NCI-H748 (cell line): Measurements from ENCODE around the gene CRYGA.
A peak's percentile ranks its signal among the peaks of the same experiment; 100 is the strongest.
"Not testable (repeated sequence)": the region's sequence is repeated elsewhere in the genome, so short reads cannot be mapped to it uniquely, and the experiment has no call there.

Source experiments
- DNase-seq: peaks from one replicate; lab custom pipeline; 2025; ENCODE audit not compliant: unreplicated experiment; lab: John Stamatoyannopoulos, UW

Gene CRYGA

GRCh38 chr2:208127090-208127489 lies 36.3 kb downstream of the CRYGA start:
- no peak for DNase-seq

GRCh38 chr2:208125251-208125650 lies 38.1 kb downstream of the CRYGA start:
- no peak for DNase-seq

DNA sequence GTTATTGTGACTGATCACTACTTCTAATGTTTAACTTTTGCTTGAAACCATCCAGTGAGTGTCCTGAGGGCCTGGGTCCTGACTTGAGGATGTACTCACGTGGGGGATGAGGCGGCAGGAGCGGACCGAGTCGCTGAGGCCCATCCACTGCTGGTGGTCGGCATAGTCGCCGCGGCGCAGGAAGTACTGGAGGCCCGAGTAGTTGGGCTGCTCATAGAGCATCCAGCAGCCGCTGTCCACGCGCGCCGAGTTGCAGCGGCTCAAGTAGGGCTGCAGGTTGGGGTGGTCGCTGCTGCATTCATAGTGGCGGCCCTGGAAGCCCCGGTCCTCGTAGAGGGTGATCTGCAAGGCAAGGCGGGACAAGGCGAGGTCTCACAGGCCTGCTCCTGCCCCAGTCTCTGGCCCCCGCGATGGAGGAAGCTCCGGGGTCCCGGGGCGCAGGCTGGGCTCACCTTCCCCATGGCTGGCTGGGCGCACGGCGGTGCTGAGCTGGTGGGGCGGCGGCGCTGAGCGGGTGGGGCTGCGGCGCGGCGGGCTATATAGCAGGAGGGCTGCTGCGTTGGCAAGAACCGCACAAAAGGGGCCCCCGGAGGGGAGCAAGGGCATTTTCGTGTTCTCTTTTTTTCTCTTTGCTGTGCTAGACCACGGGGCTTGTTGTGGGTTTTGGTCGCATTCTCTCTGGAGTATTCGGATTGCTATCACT lies 39.2 kb downstream of the CRYGA start, which contains the start of gene CRYGD:
TSS of gene CRYGD (minus strand) at position 512 of the 703 bp plus-strand sequence. CDS start at position 461, 51 bp downstream.
- DNase-seq = not testable (repeated sequence)

- DNase-seq = no peak
Measured at GRCh38 chr2:208122248-208122647, 41.1 kb downstream of the CRYGA start.

DNA sequence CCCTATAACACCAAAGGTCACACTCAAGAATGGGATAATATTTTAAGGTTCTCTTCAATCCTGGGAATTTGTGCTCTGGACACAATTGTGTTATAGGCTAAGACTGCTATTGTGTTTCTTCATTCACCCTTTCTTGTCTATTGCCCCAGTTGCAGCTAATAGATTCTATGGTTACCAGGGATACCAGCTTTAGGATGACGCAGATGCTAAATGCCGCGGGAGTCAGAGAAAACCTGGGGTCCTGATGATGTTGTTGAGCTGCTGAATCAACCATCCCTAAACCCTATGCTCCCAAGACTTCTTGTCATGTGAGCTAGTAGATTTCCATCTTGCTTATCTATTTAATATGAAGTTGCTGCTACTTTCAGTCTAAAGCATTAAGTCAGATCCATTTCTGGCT lies 44.5 kb downstream of the CRYGA start:
- DNase-seq = peak; percentile 11

DNA sequence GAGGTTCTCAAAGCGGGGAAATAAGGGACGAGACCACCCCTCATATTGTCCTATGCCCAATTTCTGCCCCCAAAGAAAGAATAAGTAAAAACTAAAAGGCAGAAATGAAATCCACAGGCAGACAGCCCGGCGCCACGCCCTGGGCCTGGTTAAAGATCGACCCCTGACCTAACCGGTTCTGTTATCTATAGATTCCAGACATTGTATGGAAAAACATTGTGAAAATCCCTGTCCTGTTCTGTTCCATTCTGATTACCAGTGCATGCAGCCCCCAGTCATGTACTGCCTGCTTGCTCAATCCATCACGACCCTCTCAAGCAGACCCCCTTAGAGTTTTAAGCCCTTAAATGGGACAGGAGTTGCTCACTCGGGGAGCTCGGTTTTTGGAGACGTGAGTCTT lies 46.0 kb downstream of the CRYGA start:
- not testable (repeated sequence) for DNase-seq

DNA sequence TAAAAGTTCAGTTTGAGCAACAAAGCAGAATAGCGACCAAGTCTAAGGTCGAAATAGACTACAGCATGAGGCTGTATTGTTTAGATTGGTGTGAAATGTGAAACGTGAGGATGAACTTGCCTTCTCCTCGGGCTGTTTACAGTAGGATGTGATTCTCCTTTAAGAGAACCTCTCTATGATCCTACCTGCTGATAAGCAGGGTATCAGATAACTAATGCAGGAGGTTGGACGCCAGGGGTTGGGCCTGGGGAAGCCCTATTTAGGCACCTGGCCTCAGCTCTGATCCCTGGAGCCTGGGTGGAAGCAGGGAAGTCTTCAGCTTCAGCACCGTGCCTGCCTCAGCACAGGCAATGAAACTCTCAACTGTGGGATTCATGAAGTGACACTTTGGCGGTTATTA lies 50.4 kb downstream of the CRYGA start:
- DNase-seq = peak; percentile 90

- not testable (repeated sequence) for DNase-seq
Measured at GRCh38 chr2:208112273-208112745, 51.1 kb downstream of the CRYGA start.
